IMR-90 (cell line): ENCODE data around the gene DPP6. TPM values are rescaled to one million over a fixed set of nuclear protein-coding genes. Genes with fewer than 3 reads are reported as not detected.

Experiments used
- ATAC-seq: fragments of 200-7000 bp; cut with Tn5 transposase; 2 replicates; pipeline ENCODE4 v1.9.1; 2020; ENCODE audit warnings: low read depth, mild to moderate bottlenecking, moderate library complexity
- BruUV-seq: library from RNA; stranded (reverse); fragments of 400-500 nt; replicated peaks from 2 replicates; lab custom pipeline; 2021; lab: Mats Ljungman, UMichigan
- CTCF ChIA-PET: fragments of 300-600 bp; formaldehyde crosslinking; extraction: SDS; loops from one replicate; lab custom pipeline; 2021; ENCODE audit warnings: antibody characterized with exemption; lab: Yijun Ruan, JAX
- POLR2A ChIA-PET: fragments of 300-600 bp; sonication (Branson Sonifier 250); formaldehyde crosslinking; loops from one replicate; lab custom pipeline; 2022; ENCODE audit warnings: antibody characterized with exemption; ENCODE audit not compliant: unreplicated experiment; lab: Charles Lee
- DNase-seq: peaks from one replicate; pipeline ENCODE4 v3.0.0; 2013
- H2AFZ ChIP-seq: replicated peaks from 2 replicates; pipeline ENCODE3; 2013; ENCODE audit warnings: low read length, mild to moderate bottlenecking; ENCODE audit not compliant: poor library complexity
- H2AK5ac ChIP-seq: 2 replicates; pipeline ENCODE4 v1.6.1; 2013; ENCODE audit warnings: low read depth, low read length, inconsistent platforms
- H2AK9ac ChIP-seq: replicated peaks from 2 replicates; pipeline ENCODE3; 2013; ENCODE audit warnings: mild to moderate bottlenecking, low read depth, low read length, moderate library complexity; ENCODE audit not compliant: poor library complexity
- H2BK120ac ChIP-seq: 2 replicates; pipeline ENCODE4 v1.6.1; 2013; ENCODE audit warnings: low read depth, low read length, inconsistent platforms
- H2BK15ac ChIP-seq: 3 replicates; pipeline ENCODE4 v1.6.1; 2013; ENCODE audit warnings: low read depth, low read length, inconsistent platforms
- H2BK20ac ChIP-seq: 2 replicates; pipeline ENCODE4 v1.6.1; 2013; ENCODE audit warnings: low read depth, mild to moderate bottlenecking, inconsistent platforms, low read length, moderate library complexity
- H2BK5ac ChIP-seq: 2 replicates; pipeline ENCODE4 v1.6.1; 2013; ENCODE audit warnings: mild to moderate bottlenecking, low read depth, low read length, inconsistent platforms; ENCODE audit not compliant: poor library complexity, severe bottlenecking
- H3K14ac ChIP-seq: replicated peaks from 2 replicates; pipeline ENCODE4 v1.6.1; 2013; ENCODE audit warnings: low read depth, low read length, inconsistent platforms
- H3K18ac ChIP-seq: 2 replicates; pipeline ENCODE4 v1.6.1; 2013; ENCODE audit warnings: low read depth, low read length, control low read depth
- H3K23ac ChIP-seq: 2 replicates; pipeline ENCODE4 v1.6.1; 2013; ENCODE audit warnings: low read depth, low read length, inconsistent platforms
- H3K27ac ChIP-seq: 2 replicates; pipeline ENCODE4 v1.5.1; 2013; ENCODE audit warnings: mild to moderate bottlenecking, control low read depth, low read length; ENCODE audit not compliant: insufficient read depth
- H3K27me3 ChIP-seq: 2 replicates; pipeline ENCODE4 v1.6.1; 2013; ENCODE audit warnings: low read length; ENCODE audit not compliant: control insufficient read depth, insufficient read depth
- H3K36me3 ChIP-seq: 2 replicates; pipeline ENCODE4 v1.6.1; 2013; ENCODE audit warnings: low read length, mixed read lengths; ENCODE audit not compliant: control insufficient read depth, insufficient read depth
- H3K4ac ChIP-seq: 2 replicates; pipeline ENCODE4 v1.6.1; 2013; ENCODE audit warnings: low read depth, low read length, inconsistent platforms
- H3K4me1 ChIP-seq: 2 replicates; pipeline ENCODE4 v1.6.1; 2013; ENCODE audit warnings: low read length, mixed read lengths; ENCODE audit not compliant: control insufficient read depth, insufficient read depth
- H3K4me2 ChIP-seq: 2 replicates; pipeline ENCODE4 v1.6.1; 2013; ENCODE audit warnings: low read depth, mild to moderate bottlenecking, control low read depth, low read length, moderate library complexity
- H3K4me3 ChIP-seq: 2 replicates; pipeline ENCODE4 v1.5.1; 2013; ENCODE audit warnings: low read depth, mild to moderate bottlenecking, control low read depth, low read length, moderate library complexity; ENCODE audit not compliant: insufficient read depth
- H3K56ac ChIP-seq: 2 replicates; pipeline ENCODE4 v1.6.1; 2013; ENCODE audit warnings: low read length, inconsistent platforms; ENCODE audit not compliant: insufficient read depth; ENCODE audit errors: extremely low read depth
- H3K79me1 ChIP-seq, 2 experiments: 2 replicates each; pipeline ENCODE4 v1.6.1; 2013; ENCODE audit warnings: low read length in 2 of 2, inconsistent platforms in 1 of 2, low read depth in 1 of 2
- H3K9ac ChIP-seq: 2 replicates; pipeline ENCODE4 v1.6.1; 2013; ENCODE audit warnings: low read depth, low read length, control low read depth
- H3K9me1 ChIP-seq: 2 replicates; pipeline ENCODE4 v1.6.1; 2013; ENCODE audit warnings: low read length, inconsistent platforms; ENCODE audit not compliant: insufficient read depth
- H3K9me3 ChIP-seq: 2 replicates; pipeline ENCODE4 v1.6.1; 2013; ENCODE audit warnings: low read length; ENCODE audit not compliant: control insufficient read depth, insufficient read depth
- H4K20me1 ChIP-seq: 2 replicates; pipeline ENCODE4 v1.6.1; 2013; ENCODE audit warnings: low read length, inconsistent platforms; ENCODE audit not compliant: insufficient read depth
- H4K5ac ChIP-seq: 2 replicates; pipeline ENCODE4 v1.6.1; 2013; ENCODE audit warnings: mild to moderate bottlenecking, low read depth, low read length, control low read depth
- H4K8ac ChIP-seq, 2 experiments: 2 replicates each; pipeline ENCODE4 v1.6.1; 2013; ENCODE audit warnings: low read depth in 2 of 2, low read length in 2 of 2, control low read depth in 1 of 2, inconsistent platforms in 1 of 2
- H4K91ac ChIP-seq: 2 replicates; pipeline ENCODE4 v1.6.1; 2013; ENCODE audit warnings: low read depth, low read length, inconsistent platforms; ENCODE audit not compliant: insufficient read depth
- BHLHE40 ChIP-seq: fragments of 150-350 bp; IDR thresholded peaks from 2 replicates; pipeline ENCODE4 v1.6.1; 2016; ENCODE audit warnings: mild to moderate bottlenecking, low read depth, low read length
- CHD1 ChIP-seq: IDR thresholded peaks from 2 replicates; pipeline ENCODE4 v1.6.1; 2012; ENCODE audit warnings: low read depth, low read length, improper control_type of control experiment
- CTCF ChIP-seq: conservative IDR thresholded peaks from 2 replicates; pipeline ENCODE4 v1.5.1; 2012; ENCODE audit warnings: mild to moderate bottlenecking, low read depth, low read length, improper control_type of control experiment
- ELK1 ChIP-seq: fragments of 150-350 bp; IDR thresholded peaks from 2 replicates; pipeline ENCODE4 v1.6.1; 2016; ENCODE audit warnings: low read depth, mild to moderate bottlenecking, low read length, moderate library complexity, borderline replicate concordance
- FOS ChIP-seq: fragments of 150-350 bp; IDR thresholded peaks from 2 replicates; pipeline ENCODE4 v1.6.1; 2016; ENCODE audit warnings: low read depth, low read length
- MAFK ChIP-seq: IDR thresholded peaks from 2 replicates; pipeline ENCODE4 v1.6.1; 2012; ENCODE audit warnings: low read depth, low read length, improper control_type of control experiment
- MAZ ChIP-seq: IDR thresholded peaks from 2 replicates; pipeline ENCODE4 v1.6.1; 2012; ENCODE audit warnings: low read depth, mild to moderate bottlenecking, low read length, improper control_type of control experiment, moderate library complexity, borderline replicate concordance
- NFE2L2 ChIP-seq: fragments of 150-350 bp; IDR thresholded peaks from 2 replicates; pipeline ENCODE4 v1.6.1; 2016; ENCODE audit warnings: low read depth, mild to moderate bottlenecking, low read length
- POLR2A ChIP-seq: IDR thresholded peaks from 2 replicates; pipeline ENCODE4 v1.6.1; 2012; ENCODE audit warnings: mild to moderate bottlenecking, low read depth, low read length
- RAD21 ChIP-seq: IDR thresholded peaks from 2 replicates; pipeline ENCODE4 v1.6.1; 2012; ENCODE audit warnings: low read length, improper control_type of control experiment
- RFX5 ChIP-seq: IDR thresholded peaks from 2 replicates; pipeline ENCODE4 v1.8.0; 2012; ENCODE audit warnings: low read depth, mild to moderate bottlenecking, low read length, moderate library complexity
- WGBS, 2 experiments: methylation state at CpG; one replicate each; pipeline versions ENCODE4 v1.1.5 to v1.1.7; 2013; ENCODE audit warnings: missing lambda C conversion rate in 2 of 2; ENCODE audit not compliant: insufficient read length in 1 of 2; ENCODE audit errors: extremely low coverage in 2 of 2; 5-methylcytosine and 5-hydroxymethylcytosine counted together
- dilution Hi-C: fragments of 300-500 bp; cut with HindIII; formaldehyde crosslinking; loops from one replicate; pipeline ENCODE4 v1.14.3; 2018; ENCODE audit warnings: low sequenced_read_pairs; ENCODE audit not compliant: unreplicated experiment
- in situ Hi-C: fragments of 300-500 bp; cut with MboI; formaldehyde crosslinking; loops from 3 replicates; pipeline ENCODE4 v1.14.3; 2019; ENCODE audit warnings: low sequenced_read_pairs, inconsistent platforms, mixed read lengths
- intact Hi-C: fragments of 100-400 bp; cut with micrococcal nuclease; formaldehyde crosslinking; loops from 2 replicates; pipeline ENCODE4 v1.10.0; 2022
- polyA plus RNA-seq, 3 experiments: library from polyadenylated mRNA; depleted of rRNA; stranded (reverse); fragments of >200 nt; gene quantifications; 2 replicates each; pipeline ENCODE4 v1.2.3, GENCODE V29; 2012; ENCODE audit warnings: low replicate concordance in 1 of 3
- total RNA-seq: library from RNA; depleted of rRNA; stranded (reverse); fragments of >200 nt; gene quantifications from 2 replicates; pipeline ENCODE4 v1.2.3, GENCODE V29; 2012

The DPP6 gene
- total and polyA plus RNA-seq, 2 of the 4 experiments (the other 2 are of a cell fraction): not detected

DNA sequence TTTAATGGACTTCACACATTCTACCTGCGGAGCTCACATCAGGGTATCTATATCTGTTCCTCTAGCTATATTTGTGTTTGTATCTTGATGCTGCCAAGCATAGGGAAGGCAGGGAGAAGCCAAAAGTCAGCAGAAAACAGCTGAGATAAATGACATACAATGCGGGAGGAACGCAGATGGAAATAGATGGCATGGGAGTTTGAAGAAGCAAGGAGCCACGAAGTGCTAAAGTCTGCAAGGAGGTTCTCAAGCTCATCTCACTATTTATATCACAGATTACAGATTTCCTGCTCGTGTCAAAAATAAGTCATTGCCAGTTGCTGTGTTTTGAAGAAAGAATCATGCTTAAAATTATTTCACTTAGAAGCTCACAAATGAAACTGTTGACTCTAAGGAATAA is 180.5 kb downstream of the DPP6 start:
- H4K5ac ChIP-seq: no peak overlapping the region
- H3K79me1 ChIP-seq: no peaks in the 10 kb centered on the region
- no TSS peak for BruUV-seq
- H3K9me3 ChIP-seq: peaks cover 31% of the 10 kb centered on the region
- no peak overlapping the region for H4K8ac ChIP-seq
- no peak overlapping the region for H2BK120ac ChIP-seq
- ChIA-PET POLR2A (no interaction called here), CTCF (no interaction called here)
- H3K27me3 ChIP-seq: no peaks in the 10 kb centered on the region
- DNase-seq (no peak), ATAC-seq (no peak)
- H3K9me1 ChIP-seq: no peaks in the 10 kb centered on the region
- intact Hi-C loops: no loop called here
- H2AFZ ChIP-seq: no peak overlapping the region
- dilution Hi-C loops: no loop called here
- TF ChIP-seq POLR2A (no peak), FOS (no peak), BHLHE40 (no peak), RFX5 (no peak), RAD21 (no peak), CHD1 (no peak), MAZ (no peak), MAFK (no peak), NFE2L2 (no peak), ELK1 (no peak), CTCF (no peak)
- no peak overlapping the region for H2AK9ac ChIP-seq
- H3K4ac ChIP-seq: no peak overlapping the region
- no peak overlapping the region for H2BK20ac ChIP-seq
- H4K20me1 ChIP-seq: no peaks in the 10 kb centered on the region
- H3K4me3 ChIP-seq: no peak overlapping the region
- H2BK15ac ChIP-seq: no peak overlapping the region
- no peak overlapping the region for H3K27ac ChIP-seq
- H3K4me1 ChIP-seq: no peaks in the 10 kb centered on the region
- H3K14ac ChIP-seq: no peak overlapping the region
- H3K4me2 ChIP-seq: no peak overlapping the region
- H3K36me3 ChIP-seq: no peaks in the 10 kb centered on the region
- no peak overlapping the region for H2AK5ac ChIP-seq
- H3K56ac ChIP-seq: no peak overlapping the region
- H4K91ac ChIP-seq: no peak overlapping the region
- H3K9ac ChIP-seq: no peak overlapping the region
- WGBS, 2 experiments: no CpG with 5 or more reads among the region's 5 CpGs
- H3K18ac ChIP-seq: no peak overlapping the region
- H2BK5ac ChIP-seq: no peak overlapping the region
- in situ Hi-C loops: no loop called here
- H3K23ac ChIP-seq: no peak overlapping the region
